Hematopoietic multipotent progenitor cell treated with erythropoietin and hydrocortisone succinate and interleukin-3 and kit ligand, for 6 days (in vitro differentiated cells): ENCODE data around the gene KCNK16.

Source experiments
- DNase-seq: peaks from one replicate; pipeline ENCODE4 v3.0.0-alpha.2; 2015

KCNK16 gene

DNA sequence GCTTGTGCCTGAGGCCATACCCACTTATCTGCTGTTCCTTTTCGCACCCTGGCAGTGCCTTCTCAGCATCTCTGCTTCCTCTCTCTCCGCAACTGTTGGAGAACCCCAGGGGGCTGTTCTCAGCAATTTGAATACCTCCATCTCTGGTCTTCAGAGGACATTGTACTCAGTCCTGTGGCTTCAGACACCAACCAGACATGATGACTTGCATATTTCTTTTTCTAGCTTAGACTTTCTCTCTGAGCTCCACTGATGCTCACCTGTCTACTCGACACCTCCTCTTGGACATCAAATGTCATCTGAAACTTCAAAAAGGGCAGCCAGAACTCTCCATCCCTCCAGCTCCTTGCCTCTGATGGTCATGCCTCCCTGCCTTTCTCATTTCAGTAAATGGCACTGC is 18.9 kb upstream of the KCNK16 start:
- no peak for DNase-seq

DNA sequence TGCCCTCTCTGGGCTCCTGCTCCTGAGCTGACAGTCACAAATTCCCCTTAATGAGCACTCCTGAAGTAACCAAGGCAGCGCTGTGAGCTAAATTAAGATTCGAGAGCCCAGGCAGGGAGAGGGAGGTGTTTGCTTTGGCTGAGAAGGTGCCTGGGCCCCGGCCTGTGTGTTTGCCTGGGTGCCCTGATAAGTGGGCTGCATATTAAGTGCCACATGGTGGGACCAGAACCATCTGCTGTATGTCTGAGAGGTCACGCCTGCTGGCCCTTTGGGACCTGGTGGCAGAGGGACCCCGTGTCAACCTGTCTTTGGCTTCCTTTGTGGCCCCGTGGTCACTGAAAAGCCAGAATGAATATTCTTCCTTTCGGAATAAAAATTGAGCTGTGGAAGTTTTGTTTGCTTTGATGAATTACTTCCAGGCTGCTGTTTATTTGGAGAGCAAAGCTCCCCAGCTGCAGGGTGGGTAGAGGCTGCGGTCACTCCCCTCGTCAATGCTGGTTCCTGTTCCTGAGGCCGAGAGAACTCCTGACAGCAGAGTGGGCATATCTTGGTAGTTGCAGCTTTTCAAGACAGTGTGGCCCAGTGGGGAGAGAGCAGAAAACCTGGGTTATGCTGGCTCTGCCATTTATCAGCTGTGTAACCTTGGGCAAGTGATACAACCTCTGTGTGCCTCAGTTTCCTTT is 17.5 kb upstream of the KCNK16 start:
- peak; percentile 35 for DNase-seq

DNA sequence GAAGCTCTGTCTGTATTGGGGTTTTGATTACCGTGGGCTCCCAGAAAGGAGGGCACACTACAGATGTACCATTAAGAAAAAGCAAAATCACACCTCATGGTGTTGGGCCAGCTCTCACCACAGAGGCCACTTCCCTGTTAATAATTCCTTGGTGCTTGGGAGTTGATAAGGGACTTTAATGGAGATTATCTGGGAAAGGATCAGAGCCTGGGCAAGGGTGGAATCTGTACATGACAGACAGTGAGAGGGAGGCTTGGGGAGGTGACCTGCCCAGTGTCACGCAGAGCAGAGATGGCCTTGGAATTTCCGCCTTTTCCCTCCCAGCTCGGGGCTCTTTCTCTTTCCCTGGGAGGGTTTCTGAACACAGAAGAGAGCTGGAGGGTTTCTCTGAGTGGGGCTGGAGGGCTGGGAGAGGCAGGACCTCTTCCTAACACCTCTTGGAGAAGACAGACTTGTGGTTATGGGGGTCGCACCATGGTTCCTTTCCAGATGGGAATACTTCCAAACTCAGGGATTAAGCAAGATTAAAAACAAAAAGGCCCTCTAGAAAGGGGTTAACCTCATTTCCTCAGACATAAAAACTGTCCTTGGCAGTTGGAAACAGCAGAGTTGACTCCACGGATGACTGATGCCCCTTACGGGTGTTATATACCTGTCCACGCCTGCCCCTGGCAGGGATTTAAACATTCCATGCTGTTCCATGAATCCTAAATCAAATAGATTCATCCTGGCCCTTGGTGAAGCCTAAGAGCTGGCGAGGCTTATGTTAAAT is 16.8 kb upstream of the KCNK16 start:
- no peak for DNase-seq

DNA sequence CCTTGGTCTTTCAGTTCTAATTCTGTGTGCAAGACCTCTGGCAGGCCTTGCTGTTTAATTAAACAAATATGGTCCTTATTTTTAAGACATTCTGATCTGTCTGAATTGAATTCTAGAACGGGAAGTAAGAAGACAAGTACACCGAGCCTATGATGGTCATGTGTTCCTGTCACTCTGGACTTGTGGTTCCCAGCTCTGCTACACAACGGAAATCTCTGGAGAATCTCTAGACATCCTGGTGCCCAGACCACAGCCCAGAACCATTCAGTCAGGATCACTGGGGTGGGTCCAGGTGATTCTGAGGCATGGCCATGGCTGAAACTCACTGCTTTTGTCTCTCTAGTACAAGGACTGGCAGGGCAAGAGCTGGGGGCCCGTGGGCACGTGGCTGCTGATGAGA is 15.9 kb upstream of the KCNK16 start:
- peak; percentile 47 for DNase-seq

DNA sequence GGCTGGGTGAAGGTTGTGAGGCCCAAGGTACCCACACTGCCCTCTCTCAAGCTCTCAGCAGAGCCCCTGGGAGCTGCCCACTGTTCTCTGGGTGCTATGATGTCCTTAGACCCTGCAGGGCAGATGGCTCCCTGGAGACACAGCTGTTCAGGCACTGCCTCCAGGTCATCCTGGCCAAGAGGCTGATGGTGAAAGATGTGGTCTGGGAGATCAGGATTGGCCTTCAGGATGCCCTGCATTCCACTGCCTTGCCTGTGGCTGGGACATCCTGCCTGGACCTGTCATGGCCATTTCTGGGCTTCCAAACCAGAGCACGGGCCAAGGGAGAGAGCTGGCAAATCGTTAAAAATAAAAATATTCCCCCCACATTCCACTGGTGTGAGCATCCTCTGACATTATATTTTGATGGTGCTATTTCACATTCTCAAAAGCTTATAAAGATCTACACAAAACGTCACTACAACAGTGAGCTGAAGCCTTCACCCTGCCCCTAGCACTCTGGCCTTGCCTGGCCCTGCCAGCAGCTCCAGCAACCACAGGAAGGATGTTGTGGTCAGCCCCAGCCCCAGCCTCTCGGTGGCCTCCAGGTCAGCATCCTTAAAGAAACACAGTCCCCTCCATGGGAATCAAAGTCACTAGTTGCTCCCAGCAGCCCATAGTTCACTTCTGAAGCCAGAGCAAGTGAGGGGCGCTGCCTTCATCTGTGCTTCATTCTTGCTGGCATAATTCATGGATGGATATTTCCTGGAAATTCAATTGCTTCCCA is 13.5 kb upstream of the KCNK16 start:
- DNase-seq: peak; percentile 68

DNA sequence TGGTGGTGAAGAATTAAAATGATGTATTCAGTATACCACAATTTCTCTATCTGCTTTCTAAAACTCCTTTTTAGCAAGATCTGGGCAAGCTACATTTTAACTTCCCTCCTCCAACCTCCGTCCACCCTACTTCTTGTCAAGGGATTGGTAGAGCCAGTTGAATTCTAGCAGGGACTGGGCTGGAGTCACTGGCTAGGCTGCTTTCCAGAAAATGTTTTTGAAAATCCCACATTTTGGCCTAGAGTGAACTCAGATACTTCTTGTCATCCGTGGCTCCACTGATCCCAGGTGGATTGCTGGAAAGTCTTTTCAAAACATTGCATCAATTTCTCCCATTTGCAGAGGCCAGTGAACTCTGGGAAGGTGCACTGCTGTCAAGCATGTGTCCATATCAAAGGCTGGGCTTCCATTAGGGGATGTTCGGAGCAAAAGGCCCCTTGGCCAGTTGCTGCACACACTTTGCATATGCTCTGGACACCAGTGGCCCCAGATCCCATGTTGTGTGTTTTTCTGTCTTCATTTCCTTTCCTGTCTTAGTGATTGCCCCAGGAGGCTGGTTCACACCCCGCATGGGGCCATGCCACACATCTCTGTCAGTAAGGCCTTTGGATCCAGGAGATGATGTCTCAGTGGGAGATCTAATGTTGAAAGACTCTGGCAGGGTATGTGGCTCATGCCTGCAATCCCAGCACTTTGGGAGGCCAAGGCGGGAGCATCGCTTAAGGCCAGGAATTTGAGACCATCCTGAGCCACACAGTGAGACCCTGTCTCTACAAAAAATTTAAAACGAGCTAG is 11.3 kb upstream of the KCNK16 start:
- no peak for DNase-seq

DNA sequence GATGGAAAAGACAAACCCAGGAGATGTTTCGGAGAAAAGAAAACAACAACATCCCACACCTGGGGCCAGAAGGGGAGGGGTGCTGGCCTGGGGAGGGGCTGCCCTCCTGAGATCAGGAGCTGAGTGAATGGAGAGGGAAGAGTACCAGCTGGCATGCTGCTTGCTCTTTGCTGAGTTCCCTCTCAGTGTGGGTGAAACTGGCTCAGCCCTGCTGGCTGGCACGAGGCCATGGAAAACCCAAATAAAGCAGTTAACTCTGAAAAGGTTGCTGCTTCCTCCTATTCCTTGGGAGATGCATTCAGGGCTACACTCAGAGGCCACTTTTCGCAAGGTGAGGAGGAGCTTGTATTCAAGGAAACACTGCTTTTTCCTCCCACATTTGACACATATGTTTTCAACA is 8.0 kb upstream of the KCNK16 start:
- DNase-seq: peak; percentile 32

DNA sequence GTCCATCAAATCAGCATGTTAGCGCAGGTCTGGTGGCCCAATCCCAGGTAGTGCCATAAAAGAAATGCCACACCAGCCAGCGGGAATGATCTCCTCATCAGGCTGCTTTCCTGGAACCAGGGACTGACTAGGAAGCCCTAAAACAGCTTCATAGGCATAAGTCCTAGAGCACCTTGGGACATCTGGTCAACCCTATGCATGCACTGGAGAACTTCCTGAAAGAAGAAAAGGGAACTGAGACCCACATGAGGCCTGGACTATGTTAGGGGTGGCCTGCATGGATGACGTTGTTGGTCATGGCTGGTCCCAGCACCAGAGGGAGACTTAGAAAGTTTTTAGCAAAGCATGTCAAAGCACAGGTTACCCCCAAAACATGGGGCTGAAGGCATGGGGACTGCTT is 7.6 kb upstream of the KCNK16 start:
- DNase-seq: peak; percentile 50

DNA sequence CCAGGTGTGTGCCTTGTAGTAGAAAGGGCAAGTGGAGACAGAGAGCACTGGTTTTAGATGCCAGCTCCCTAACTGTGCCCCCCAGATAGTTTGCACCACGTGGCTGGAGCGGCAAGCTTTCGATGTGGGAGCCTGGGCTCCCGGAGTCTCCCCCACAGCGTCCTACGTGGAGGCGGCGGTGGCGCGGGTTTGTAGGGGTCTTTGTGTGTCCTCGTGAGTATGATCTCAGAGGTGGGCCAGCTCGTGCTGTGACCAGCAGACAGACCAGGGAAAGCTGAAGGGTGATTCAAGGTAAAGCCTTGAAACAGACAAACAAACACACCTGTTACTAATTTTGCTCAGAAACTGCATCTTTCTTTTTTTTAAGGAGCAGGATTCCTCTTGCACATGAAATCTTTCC is 5.6 kb upstream of the KCNK16 start:
- no peak for DNase-seq

DNA sequence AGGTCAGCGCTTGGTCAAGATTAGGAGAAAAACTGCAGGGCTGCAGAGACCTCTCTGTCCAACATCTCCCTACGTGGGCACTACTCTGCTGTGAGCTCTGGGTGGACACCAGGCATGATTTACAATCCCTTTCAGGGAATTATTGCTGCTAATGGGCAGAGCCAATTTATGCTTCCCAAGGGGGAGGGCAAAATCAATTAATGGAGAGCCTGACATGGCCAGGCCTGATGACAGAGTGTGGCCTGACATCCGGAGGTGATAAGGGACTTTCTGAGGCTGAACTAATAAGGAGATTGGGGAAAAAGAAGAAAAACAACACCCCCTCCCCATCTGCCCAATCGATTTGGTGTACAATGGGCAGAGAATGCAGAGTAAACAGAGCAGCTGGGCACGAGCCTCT is 5.0 kb upstream of the KCNK16 start:
- DNase-seq: no peak

DNA sequence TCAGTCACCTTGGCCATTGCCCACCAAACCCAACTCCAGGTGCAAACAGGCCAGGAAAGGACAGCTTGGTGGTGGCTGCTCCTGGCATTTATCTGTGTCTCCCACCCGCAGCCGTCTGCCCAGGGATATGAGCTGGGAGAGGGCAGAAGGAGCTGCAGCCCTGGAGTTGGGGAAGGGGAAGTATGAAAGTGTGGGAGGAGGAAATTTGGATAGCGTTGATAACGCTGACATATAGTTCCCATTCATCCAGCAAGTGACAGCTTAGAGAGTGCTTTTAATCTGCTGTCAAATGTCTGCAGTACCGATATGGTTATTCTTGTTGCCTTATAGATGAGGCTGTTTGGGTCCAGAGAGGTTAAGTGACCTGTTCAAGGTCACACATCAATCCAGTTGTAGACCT is 741 bp downstream of the KCNK16 start:
- DNase-seq: no peak

DNA sequence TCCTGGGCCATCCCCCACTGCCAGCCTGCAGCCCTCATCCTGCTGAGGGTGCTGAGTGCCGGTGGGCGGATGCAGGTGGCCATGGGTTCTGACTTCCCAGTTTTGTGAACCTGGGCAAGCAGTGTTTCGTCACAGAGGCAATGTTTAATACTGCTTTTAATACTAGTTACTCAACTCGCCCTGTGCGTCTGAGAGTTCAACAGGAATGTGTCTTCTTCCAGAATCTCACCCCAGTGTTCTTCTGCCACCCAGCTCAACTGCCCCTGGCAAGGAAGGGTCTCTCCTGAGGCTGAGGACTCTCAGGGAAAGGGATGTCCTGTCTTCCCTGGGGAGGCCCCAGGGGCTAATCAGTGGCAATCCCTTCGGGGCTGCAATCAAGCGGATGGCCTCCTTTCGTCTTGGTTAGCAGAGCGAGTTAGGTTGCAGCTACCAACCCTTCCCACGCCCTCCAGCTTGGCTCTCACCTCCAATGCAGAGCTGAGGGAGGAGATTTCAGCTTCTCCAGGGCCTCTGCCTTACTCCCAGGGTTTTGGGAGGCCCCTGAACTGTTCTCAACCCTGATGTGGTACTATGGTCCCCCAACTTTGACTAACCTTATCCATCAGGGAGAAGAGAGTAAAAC is 2.0 kb downstream of the KCNK16 start:
- no peak for DNase-seq

DNA sequence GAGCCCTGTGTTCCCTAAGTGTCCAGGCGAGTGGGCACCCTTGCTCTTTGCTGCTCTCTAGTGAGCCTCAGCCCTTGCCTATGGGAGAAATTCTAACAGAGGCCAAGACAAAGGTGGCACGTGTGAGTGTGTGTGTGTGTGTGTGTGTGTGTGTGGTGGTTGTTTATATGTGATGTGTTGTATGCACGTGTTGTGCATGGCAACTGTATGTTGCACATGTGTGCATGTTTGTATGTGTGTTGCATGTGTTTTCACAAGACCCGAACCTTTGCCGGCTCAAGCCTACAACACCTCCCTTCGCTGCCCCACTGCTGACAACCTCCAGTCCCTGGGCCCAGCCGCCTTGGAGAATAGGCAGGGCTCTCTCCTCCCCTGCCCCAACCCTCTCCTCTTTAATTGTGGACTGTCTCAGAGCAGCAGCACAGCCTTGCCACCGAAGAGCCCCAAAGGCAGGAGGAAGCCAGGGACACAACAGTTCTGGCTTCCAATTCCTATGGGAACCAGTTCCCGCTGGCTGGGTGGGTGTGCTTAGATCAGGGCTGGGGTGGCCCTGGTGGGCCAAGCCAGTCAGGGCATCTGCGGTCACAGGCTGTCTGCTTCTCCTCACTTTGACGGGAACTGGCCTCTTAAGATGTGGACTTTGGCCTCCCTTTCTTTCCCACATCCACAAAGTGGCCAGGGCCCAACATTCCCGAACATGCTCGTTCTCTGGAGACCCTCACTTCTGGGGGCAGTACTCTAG is 2.7 kb downstream of the KCNK16 start:
- no peak for DNase-seq

DNA sequence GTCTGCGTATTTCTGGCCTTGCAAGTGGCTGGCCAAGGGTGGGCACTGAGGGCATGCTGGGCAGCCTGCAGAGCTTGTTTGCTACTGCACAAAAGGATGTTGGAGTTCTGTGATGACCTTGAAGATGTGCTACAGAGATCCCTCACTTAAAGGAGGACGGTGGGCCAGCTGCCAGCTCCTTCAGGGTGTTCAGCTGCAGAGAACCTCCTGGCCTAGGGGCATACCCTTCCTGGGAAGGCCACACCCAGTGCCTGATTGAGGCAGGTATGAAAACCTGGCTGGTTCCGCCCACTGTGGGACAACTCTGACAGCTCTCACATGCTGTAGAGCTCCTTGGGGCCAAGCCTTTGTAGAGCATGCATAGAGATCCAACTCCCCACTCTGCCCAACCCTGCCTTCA is 5.2 kb downstream of the KCNK16 start:
- DNase-seq: no peak

DNA sequence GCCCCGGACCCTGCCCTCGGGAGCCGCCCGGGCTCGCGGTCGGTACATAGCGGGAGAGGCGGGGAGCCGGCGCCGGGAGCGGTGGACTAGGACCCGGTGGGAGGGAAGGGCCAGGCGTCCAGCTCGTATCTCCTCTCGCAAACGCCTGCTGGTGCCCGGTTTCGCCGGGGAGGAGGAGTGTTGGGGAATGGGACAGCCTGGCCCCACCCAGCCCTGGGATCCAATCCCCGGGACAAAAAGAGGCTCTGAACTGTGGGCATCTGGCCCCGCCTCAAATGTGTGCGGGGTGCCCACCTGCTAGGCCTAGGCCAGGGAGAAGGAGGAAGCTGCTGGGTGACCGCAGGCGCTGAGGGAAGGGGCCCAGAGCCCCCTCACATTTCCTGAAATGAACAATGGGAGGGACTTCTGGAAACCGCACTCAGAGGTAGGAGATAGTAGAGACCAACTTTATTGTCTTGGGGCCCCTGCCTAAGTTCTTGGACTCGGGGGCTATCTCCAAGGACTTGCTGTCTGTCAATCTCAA is 8.2 kb downstream of the KCNK16 start, which contains the start of gene KCNK17:
Gene KCNK17, minus strand, starts transcription at position 147 of the 523 bp plus-strand sequence. Its CDS starts 99 bp downstream, at position 48.
- peak; percentile 55 for DNase-seq

DNA sequence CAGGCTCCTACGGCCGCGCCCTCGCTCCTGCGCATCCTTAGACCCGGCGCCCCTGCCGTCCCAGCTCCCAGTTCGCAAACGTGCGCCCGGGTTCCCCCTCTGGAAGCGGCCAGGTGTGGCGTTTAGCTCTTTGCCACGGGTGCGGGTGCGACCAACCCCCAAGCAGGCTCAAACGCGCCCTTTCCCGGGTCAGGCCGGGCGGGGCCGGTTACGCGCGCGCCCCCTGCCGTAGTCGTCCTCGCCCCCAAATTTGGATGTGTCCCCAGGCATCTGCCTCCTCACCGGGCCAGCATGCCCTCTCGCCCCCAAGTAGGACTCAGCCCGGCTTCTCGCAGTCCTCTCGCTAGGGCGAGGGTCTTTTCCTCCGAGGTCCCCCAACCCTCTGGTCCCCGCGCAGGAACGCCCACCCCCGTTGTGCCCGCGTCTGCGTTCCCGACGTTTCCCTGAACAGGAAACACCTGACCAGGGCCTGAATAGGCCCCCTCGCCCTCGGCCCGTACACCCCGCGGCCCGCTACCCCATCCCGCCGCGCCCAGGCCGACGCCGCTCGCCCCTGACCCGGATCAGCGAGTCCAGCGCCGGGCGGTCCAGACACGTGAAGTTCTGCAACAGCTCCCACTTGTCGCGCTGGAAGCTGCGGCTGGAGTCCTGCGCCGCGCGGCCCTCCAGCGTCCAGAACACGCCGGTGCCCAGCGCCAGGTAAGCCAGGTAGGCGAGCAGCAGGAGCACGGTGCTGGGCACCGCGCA is 8.8 kb downstream of the KCNK16 start:
- DNase-seq: no peak

DNA sequence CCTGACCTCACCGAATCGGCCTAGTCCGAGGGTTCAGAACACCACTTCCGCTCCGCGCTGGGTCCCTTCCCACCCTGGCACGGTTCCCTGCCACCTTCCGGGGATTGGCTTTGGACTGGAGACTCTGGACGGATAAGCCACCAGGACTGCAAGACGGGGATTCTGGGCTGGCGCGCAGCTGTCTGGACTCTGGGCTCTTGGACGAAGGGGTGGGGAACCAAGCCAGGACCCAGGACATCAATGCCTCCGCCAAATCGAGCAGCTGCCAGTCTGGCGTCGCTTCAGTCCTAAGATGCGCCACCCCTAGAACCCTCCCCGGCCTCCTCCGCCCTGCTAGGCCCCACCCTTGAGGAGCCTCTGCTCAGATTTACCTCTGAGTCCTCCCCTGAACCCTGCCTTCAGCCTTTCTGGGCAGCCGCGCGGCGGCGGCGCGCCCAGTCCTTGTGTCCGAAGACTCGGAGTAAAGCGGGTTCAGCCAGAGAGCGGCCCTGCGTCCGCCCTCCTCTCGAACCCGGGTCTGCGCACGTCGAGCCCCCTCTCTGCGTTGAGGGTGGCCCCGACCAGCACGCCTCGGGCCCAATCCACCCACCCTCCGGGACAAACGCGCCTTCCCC is 9.5 kb downstream of the KCNK16 start:
- DNase-seq: no peak

DNA sequence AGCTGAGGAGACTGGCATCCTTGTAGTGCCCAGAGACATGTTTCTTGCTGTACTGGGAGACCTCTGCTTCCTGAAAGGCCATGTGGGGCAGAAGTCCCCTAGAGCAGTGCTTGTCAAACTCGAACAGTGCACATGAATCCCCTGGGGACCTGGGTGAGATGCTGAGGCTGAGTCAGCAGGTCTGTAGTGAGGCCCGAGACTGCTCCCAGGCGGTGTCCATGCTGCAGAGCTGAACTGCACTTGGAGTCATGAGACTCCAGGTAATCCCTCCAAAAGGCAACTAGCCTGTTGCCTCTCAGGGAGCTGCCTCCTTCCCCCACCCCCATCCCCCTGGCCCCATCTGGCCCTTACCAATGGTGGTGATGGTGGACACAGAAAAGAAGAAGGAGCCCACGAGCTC is 12.0 kb downstream of the KCNK16 start:
- no peak for DNase-seq

DNA sequence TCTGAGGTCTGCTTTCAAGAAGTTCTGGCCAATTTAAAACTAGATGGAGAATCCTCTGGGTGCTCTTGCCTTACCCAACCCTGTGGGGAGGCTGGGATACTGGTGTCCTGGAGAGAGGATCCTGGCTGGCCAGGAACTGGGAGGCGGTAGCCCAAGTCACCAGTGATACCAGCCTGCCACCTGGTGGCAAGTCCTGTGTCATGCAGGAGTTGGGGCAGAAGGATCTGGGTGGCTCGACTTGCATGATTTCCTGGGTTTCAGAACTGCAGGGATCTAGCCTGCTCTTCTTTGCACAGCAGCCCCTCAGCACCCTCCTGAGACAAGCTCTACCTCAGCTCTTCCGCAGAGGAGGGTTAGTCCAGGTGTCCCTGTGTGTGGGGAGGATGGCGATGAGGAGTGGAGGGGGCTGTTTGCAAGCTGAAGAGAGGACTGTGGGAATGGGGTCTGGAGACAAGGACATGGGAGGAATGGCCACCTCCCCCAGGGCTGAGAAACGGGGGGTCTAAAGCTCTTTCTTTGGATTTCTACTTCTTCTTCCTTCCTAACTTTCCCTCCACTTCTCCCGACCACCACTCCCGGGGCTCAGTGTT is 12.5 kb downstream of the KCNK16 start:
- DNase-seq: peak; percentile 82

DNA sequence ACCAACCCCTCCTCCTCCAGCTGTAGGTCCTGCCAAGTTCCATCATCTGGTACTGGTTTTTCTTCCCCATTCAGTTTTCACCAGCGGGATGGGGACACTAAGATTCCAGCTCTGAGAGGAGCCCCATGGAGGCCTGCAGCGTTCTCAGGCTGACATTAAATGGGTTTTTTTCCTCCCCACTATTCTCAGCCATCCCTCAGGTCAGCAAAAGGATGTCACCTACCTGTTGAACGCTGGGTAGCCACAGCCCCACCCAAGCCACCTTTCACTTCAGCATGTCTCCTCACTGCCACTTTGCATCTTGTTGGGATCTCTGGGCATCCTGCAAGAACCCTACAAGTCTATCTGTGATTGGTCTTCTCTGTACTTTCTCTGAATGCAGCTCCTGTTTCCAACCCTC is 15.0 kb downstream of the KCNK16 start:
- DNase-seq: no peak
